HG03354 (cell line): ENCODE results near the gene SEMA3B.
A peak's percentile ranks its signal among the peaks of the same experiment; 100 is the strongest.
"Not testable (repeated sequence)": the region's sequence is repeated elsewhere in the genome, so short reads cannot be mapped to it uniquely, and the experiment has no call there.

ENCODE experiments used
- ATAC-seq: cut with Tn5 transposase; IDR thresholded peaks from one replicate; pipeline ENCODE4 v1.9.1; 2021; ENCODE audit warnings: mild to moderate bottlenecking; ENCODE audit not compliant: unreplicated experiment, poor library complexity, severe bottlenecking

SEMA3B gene

DNA sequence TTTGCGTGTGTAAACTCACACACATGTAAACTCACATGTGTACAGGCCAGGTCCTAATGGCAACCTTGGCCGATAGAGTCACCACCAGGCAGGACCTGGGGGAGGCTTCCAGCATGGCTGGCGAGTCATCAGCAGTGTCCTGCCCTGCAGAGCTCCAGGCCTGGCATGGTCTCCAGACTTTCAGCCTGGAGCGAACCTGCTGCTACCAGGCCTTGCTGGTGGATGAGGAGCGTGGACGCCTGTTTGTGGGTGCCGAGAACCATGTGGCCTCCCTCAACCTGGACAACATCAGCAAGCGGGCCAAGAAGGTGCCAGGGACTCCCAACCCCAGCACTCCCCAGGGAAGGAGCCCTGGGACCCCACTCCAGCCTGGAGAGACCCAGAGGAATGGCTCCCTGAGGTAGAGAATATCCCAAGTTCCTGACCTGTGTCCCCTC, 1.0 kb downstream of the SEMA3B start:
- ATAC-seq: no peak

DNA sequence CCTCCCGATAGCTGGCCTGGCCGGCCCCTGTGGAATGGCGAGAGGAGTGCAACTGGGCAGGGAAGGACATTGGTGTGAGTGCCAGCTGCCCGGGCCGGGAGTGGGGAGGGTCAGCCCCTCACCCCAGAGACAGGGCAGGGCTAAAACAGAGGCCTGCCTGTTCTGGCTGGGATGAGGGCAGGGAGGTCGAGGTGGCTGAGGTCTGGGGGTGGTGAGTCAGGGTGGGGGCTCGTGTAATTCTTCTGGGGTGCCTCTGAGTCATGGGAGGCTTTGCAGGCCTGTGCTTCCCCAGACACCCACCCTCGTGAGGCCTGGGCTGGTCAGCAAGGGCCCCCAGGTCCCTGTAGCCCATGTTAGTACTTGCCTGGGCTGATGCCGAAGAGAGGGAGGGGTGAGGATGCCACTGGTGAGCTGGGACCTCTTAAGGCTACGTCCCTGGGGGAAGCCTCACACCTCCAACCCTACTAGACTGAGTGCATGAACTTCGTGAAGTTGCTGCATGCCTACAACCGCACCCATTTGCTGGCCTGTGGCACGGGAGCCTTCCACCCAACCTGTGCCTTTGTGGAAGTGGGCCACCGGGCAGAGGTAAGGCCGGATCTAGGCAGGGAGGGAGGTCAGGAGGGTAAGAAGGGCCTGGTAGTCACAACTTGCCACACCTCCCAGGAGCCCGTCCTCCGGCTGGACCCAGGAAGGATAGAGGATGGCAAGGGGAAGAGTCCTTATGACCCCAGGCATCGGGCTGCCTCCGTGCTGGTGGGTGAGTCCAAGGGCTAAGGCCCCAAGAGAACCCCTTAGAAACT, 1.7 kb downstream of the SEMA3B start:
- no peak for ATAC-seq

DNA sequence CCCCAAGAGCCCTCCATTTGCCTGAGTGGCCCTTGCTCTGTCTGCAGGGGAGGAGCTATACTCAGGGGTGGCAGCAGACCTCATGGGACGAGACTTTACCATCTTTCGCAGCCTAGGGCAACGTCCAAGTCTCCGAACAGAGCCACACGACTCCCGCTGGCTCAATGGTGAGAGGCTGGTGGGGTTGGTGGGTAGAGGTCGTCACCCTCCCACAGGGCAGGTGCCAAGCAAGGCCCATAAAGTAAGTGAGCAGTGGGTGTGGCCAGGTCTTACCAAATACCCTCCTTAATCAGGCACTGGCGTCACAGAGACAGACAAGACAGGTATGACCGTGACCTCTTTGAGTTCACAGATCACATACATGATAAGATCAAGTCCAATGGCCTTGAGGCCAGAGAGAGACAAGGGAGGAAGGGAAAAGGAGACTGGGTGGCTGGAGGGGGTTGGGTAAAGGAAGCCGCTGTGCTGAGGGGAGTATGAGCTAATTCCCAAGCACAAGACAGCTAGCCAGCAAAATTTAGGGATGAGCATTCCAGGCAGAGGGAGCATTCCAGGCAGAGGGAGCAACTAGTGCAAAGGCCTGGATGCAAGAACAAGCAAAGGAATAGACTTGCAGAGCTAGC, 2.5 kb downstream of the SEMA3B start:
- no peak for ATAC-seq

DNA sequence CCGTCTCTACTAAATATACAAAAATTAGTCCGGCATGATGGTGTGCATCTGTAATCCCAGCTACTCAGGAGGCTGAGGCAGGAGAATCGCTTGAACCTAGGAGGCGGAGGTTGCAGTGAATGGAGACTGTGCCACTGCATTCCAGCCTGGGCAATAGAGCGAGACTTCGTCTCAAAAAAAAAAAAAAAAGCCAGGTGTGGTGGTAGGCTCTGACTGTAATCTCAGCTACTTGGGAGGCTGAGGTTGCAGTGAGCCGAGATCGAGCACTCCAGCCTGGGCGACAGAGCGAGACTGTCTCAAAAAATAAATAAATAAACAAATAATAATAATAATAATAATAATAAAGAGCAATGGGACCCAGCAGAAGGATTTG, 3.6 kb downstream of the SEMA3B start:
- not testable (repeated sequence) for ATAC-seq

DNA sequence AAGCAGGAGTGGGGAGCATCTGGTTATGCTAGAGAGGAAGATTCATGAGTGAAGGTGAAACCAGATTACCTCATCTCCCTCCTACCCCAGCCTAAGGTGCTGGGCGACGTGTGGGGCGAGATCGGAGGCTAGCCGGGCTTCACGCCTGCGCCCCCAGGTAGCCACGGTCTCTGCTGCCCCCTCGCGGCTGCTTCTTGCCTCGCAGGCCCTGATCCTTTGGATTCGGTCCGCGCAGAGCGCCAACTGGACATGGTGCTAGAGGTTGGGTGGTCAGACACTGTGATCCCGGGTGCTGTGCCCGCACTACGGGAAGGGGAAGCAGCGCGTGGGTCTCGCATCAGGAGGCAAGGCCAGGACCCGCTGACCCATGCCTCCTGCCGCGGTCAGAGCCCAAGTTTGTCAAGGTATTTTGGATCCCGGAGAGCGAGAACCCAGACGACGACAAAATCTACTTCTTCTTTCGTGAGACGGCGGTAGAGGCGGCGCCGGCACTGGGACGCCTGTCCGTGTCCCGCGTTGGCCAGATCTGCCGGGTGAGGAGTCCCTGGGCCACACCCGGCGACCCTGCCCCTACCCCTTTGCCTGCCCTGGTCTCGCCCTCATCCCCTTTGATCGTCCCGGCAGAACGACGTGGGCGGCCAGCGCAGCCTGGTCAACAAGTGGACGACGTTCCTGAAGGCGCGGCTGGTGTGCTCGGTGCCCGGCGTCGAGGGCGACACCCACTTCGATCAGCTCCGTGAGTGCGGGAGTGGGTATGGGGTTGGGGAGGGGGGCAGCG, 4.2 kb downstream of the SEMA3B start:
- peak; percentile 85 for ATAC-seq

DNA sequence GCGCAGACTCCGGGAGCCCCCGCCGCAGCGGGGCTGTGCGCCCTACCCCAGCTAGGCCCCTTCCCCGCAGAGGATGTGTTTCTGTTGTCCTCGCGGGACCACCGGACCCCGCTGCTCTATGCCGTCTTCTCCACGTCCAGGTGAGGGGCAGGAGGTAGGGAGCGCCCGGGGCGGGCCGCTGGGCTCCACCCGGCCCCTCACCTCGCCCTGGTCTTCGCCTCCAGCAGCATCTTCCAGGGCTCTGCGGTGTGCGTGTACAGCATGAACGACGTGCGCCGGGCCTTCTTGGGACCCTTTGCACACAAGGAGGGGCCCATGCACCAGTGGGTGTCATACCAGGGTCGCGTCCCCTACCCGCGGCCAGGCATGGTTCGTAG, 4.7 kb downstream of the SEMA3B start:
- no peak for ATAC-seq

DNA sequence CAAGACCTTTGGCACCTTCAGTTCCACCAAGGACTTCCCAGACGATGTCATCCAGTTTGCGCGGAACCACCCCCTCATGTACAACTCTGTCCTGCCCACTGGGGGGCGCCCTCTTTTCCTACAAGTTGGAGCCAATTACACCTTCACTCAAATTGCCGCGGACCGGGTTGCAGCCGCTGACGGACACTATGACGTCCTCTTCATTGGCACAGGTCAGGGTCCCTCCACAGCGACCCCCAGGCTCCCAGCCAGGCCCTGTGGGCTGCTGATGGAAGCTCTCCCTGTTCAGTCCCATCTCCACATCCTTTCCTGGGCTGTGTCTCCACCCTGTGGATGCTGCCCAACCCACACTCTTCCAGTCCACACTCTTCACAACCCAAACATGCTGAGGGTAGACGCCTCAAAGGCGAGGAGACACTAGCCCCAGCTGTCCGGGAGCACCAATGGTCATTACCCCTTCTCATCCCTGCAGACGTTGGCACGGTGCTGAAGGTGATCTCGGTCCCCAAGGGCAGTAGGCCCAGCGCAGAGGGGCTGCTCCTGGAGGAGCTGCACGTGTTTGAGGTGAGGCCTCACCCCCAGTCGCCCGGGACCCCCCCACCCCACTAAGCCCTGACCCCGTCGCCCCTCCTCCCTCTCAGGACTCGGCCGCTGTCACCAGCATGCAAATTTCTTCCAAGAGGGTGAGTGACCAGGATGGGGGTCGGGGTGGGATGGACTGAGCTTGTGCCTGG, 5.6 kb downstream of the SEMA3B start:
- ATAC-seq: no peak

DNA sequence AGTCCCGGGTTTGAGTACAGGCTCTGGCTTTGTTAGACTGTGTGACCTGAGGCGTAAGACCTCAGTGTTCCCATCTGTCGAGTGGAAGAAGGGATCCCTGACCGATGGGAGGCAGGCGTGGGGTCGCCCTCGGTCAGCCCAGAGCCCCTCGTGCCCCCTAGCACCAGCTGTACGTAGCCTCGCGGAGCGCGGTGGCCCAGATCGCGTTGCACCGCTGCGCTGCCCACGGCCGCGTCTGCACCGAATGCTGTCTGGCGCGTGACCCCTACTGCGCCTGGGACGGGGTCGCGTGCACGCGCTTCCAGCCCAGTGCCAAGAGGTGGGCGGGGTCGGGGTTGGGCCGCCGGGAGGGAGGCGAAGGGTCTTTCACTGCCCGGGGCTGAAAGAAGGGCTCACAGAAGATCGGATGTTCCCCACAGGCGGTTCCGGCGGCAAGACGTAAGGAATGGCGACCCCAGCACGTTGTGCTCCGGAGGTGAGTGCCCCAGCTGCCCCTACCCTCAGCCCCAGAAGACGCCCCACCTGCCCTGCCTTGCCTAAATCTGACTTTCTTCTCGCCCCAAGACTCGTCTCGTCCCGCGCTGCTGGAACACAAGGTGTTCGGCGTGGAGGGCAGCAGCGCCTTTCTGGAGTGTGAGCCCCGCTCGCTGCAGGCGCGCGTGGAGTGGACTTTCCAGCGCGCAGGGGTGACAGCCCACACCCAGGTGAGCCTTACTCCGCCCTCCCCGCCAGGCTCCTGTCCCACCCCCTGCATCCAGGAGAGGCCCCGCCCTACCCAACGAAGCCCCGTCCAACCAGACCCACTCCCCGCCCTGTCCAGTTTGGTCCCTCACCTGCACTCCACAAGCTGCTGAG, 6.4 kb downstream of the SEMA3B start:
- ATAC-seq: no peak

DNA sequence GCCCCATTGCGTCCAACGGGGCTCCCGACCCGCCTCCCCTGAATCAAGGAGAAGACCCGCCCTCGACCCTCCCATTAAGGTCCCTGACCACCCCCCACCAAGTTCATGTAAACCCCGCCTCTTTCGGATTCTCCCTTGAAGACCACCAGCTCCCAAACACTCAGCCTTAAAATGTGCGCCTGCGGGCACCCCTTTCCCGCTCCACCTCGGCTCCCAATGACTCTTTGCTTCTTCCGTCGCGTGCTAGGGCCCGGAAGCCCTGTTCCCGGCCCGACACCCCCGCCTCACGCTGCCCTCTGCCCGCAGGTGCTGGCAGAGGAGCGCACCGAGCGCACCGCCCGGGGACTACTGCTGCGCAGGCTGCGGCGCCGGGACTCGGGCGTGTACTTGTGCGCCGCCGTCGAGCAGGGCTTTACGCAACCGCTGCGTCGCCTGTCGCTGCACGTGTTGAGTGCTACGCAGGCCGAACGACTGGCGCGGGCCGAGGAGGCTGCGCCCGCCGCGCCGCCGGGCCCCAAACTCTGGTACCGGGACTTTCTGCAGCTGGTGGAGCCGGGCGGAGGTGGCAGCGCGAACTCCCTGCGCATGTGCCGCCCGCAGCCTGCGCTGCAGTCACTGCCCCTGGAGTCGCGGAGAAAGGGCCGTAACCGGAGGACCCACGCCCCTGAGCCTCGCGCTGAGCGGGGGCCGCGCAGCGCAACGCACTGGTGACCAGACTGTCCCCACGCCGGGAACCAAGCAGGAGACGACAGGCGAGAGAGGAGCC, 7.2 kb downstream of the SEMA3B start:
- no peak for ATAC-seq

DNA sequence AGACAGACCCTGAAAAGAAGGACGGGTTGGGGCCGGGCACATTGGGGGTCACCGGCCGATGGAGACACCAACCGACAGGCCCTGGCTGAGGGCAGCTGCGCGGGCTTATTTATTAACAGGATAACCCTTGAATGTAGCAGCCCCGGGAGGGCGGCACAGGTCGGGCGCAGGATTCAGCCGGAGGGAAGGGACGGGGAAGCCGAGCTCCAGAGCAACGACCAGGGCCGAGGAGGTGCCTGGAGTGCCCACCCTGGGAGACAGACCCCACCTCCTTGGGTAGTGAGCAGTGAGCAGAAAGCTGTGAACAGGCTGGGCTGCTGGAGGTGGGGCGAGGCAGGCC, 7.8 kb downstream of the SEMA3B start:
- ATAC-seq: no peak

DNA sequence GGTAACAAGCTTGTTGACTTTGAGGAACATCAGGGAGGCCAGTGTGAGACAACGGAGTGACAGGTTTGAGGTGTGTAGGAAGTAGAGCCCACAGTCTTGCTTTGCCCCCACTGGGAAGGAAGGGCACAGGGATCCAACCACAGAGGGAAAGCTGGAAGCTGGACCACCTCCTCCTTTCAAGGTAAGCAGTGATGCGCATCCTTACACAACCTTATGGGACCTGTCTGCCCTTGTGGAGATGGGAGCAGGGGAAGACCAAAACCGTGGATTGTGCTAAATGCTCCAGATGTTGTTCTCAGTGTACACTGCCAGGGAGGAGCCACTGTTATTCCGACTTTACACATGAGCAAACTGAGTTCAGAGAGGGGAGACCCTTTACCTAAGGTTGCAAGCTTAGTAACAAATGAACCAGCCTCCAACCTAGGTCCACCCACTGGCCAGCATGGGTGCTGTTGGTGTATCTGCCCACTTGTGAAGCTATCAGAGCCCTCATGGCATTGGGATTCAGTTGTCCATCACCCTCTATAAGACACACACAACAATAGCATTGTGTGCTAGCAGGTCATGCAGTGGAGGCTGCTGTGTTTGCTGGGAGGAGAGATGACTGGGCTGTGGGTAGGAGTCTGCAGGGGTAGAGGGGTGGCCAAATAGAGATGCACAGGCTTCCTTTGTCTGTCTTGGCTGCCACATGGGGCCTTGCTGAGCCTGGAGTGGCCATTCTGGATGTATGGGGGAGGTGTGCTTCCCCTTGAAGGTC, 9.4 kb downstream of the SEMA3B start:
- ATAC-seq: no peak

DNA sequence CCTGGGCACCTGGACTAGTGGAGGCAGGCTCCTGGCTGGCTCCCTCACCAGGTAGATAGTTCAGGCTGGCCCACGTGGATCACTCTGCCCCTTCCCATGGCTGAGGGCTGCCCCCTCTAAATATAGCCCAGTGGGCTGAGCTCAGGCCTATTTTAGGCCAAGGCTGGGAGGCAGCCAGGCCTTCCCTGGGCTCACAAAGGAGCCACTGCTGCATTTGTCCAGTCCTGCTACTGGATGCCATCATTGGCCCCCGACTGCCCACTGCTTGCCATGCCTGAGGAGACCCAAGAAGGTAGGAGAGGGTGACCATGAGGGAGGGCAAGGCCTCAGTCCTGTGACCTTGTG, 9.9 kb downstream of the SEMA3B start, which contains the start of gene LSMEM2:
TSS of gene LSMEM2 (plus strand) at position 208 of the 345 bp plus-strand sequence. CDS start at position 235, 27 bp downstream.
- ATAC-seq: no peak

DNA sequence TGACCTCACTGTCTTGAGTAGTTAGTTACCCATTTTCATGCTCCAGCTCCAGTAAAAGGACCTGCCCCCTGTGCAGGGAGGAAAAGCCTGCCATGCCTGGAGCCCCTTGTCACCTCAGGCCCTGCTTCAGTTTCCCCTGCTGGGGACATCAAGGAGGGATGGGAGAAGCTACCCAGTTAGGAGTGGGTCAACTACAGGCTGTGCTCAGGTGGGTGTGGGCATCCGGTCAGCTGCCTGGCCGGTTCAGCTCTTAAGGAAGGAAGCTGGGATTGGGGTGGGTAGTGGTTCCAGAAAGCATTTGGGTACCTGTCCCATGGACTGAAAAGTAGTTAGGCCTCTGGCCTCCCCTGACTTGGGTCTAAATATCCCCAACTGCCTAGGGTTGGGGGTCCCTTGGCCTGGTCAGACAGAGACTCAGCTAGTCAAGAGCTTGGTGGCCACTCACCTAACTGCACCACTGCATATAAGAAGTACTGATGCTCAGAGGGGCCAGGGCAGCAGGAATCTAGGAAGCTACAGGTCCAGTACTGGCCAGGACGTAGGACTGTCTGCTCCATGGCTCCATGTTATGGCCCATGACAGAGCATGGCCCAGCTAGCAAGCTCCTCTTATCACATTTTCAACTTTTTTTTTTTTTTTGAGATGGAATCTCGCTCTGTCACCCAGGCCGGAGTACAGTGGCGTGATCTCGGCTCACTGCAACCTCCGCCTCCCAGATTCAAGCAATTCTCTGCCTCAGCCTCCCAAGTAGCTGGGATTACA, 10.5 kb downstream of the SEMA3B start:
- no peak for ATAC-seq

DNA sequence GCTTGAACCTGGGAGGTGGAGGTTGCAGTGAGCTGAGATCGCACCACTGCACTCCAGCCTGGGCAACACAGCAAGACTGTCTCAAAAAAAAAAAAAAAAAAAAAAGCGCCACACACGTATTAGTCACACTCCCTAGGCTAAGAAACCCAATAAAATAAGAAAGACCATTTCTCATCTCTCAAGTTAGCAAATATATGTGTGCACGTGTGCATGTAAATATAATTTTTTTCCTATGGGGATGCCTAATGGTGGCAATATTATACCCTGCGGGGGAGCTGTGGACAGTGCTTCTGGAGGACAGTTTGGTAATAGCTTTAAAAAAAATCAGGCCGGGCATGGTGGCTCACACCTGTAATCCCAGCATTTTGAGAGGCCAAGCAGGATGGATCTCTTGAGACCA, 15.2 kb downstream of the SEMA3B start:
- not testable (repeated sequence) for ATAC-seq

DNA sequence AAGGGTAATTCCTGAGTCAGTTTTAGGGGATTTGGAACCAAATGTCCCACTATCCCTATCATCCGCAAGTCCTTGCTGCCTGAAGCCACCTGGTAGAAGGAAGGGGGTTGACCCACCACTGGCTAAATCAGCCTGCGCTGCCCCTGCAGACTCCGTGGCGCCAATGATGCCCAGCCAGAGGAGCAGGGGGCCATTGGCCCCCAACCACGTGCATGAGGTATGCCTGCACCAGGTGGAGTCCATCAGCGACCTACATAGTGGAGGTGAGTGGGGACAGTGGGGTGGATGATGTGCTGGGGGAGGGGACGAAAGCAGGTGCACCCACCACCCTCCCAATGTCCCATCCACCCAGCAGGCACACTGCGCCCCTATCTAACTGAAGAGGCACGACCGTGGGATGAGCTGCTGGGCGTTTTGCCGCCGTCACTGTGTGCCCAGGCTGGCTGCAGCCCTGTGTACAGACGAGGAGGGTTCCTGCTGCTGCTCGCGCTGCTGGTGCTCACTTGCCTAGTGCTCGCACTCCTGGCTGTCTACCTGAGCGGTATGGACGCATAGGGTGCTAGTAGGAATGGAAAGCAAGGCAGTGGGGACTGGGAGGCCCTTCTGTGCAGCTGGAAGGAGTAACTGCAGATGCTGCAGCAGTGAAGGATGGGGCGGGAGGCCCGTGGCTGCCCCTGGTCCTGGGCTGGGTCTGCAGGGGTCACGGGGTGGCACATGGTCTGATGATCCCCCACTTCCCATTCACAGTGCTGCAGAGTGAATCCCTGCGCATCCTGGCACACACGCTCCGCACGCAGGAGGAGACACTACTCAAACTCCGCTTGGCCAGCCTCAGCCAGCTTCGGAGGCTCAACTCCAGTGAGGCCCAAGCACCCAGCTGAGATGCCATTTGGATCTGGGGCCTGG, 17.6 kb downstream of the SEMA3B start:
- ATAC-seq: no peak

DNA sequence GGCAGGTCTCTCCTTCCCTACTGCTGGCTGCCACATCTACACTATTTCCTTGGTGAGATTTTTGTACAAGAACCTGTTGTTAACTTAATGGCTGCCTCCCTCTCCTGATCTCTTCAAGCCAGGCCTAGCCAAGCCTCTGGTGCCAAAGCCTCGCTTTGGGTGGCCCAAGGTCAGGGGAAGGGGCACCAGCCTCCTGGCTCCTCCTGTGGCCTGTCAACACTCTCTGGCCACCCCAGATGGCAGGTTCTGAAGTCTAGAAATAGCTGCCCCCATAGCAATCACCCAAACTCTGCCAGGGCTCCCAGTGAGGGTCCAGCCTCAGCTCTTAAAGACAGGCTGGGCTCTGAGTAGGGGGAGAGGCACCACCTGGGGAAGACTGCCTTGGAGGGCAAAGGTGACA, 18.3 kb downstream of the SEMA3B start:
- ATAC-seq: no peak
